ENCODE measurements around the gene CGB8. TPM values are rescaled to one million over a fixed set of nuclear protein-coding genes. Genes with fewer than 3 reads are reported as not detected.

The CGB8 gene
- total and polyA plus RNA-seq, 10 of the 15 experiments (the other 5 are each of a cell fraction or from before 2014, with no cell fraction given) = not detected

- H3K27me3 ChIP-seq (replicated peaks in 1 of 2; ENCODE audit: control insufficient read depth in 2 of 2, insufficient read depth in 2 of 2, low read length in 1 of 2) = no peaks in the 10 kb centered on the region
- H3K4me2 ChIP-seq (ENCODE audit: control insufficient read depth, insufficient read depth) = no peak overlapping the region
- no peak overlapping the region for H2AFZ ChIP-seq (ENCODE audit: control insufficient read depth, low read depth, low read length)
- no peaks in the 10 kb centered on the region for H3K79me2 ChIP-seq (ENCODE audit: control insufficient read depth, insufficient read depth, low read length)
- TF ChIP-seq SRF (IDR thresholded peaks at IDR 0.05; ENCODE audit: low read depth in 2 of 2, low read length in 2 of 2) = no peak
- TF ChIP-seq SIN3A (IDR thresholded peaks at IDR 0.05; ENCODE audit: low read depth, low read length) = no peak
- TF ChIP-seq IKZF2 (IDR thresholded peaks at IDR 0.05) = no peak
- TF ChIP-seq ASH2L (IDR thresholded peaks at IDR 0.05; ENCODE audit: borderline replicate concordance, low read depth) = no peak
- 0 out of 2 replicates have a peak, but pooled peaks have one; percentile 6 for TF ChIP-seq POLR2A (IDR thresholded peaks at IDR 0.05; ENCODE audit: low read depth, low read length)
- TF ChIP-seq ZNF207 (IDR thresholded peaks at IDR 0.05; ENCODE audit: borderline replicate concordance) = no peak
- TF ChIP-seq CREM (IDR thresholded peaks at IDR 0.05; ENCODE audit: low read depth) = no peak
- DNase-seq (ENCODE audit: low read depth, low spot score) = no peak
- in situ Hi-C loops (cut with MboI) = no loop called here
- no peaks in the 10 kb centered on the region for H3K9me3 ChIP-seq (replicated peaks; ENCODE audit: control insufficient read depth, insufficient read depth, low read length)
- intact Hi-C loops (cut with micrococcal nuclease; ENCODE audit: unreplicated experiment) = no loop called here
- peaks cover 0 to 9% of the 10 kb centered on the region in 2 experiments; a peak in 2 of 4 replicates for H3K36me3 ChIP-seq (ENCODE audit: control insufficient read depth in 2 of 2, insufficient read depth in 2 of 2, low read length in 1 of 2)
- POLR2A ChIA-PET = no interaction called here
- no peak overlapping the region for H3K4me3 ChIP-seq
- RAD21 ChIA-PET (ENCODE audit: unreplicated experiment) = no interaction called here
- no peak for ATAC-seq
- no TSS peak for BruUV-seq (replicated peaks)
- FAIRE-seq = no peak
- H3K9ac ChIP-seq (ENCODE audit: control insufficient read depth, insufficient read depth, low read length) = no peak overlapping the region
- CTCF ChIA-PET = no interaction called here
- no peaks in the 10 kb centered on the region for H4K20me1 ChIP-seq (ENCODE audit: control insufficient read depth, insufficient read depth)
- WGBS (ENCODE audit: insufficient coverage, insufficient replicate concordance, low lambda C conversion rate, missing lambda C conversion rate) = 97% methylated on average over 24 of the region's 29 CpGs
- SMC1A ChIA-PET (ENCODE audit: uncharacterized antibody, unreplicated experiment) = no interaction called here
- peaks cover 12% of the 10 kb centered on the region for H3K4me1 ChIP-seq (ENCODE audit: control insufficient read depth, insufficient read depth, low read length)
- no peak overlapping the region for H3K27ac ChIP-seq (ENCODE audit: control insufficient read depth, insufficient read depth)
Measured at GRCh38 chr19:49016067-49016839, 32.7 kb downstream of the CGB8 start.

GRCh38 chr19:49014870-49015255 lies 34.0 kb downstream of the CGB8 start:
- ATAC-seq (no peak), DNase-seq (ENCODE audit: low read depth, low spot score) (no peak), FAIRE-seq (no peak)
- Histone ChIP-seq H2AFZ (ENCODE audit: control insufficient read depth, low read depth, low read length) (no peak overlapping the region), H3K4me1 (ENCODE audit: control insufficient read depth, insufficient read depth, low read length) (peaks cover 5% of the 10 kb centered on the region), H3K27ac (ENCODE audit: control insufficient read depth, insufficient read depth) (no peak overlapping the region), H3K36me3 (ENCODE audit: control insufficient read depth in 2 of 2, insufficient read depth in 2 of 2, low read length in 1 of 2) (peaks cover 3 to 12% of the 10 kb centered on the region in 2 experiments; a peak in 3 of 4 replicates), H3K4me2 (ENCODE audit: control insufficient read depth, insufficient read depth) (no peak overlapping the region), H4K20me1 (ENCODE audit: control insufficient read depth, insufficient read depth) (no peaks in the 10 kb centered on the region), H3K4me3 (no peak overlapping the region), H3K27me3 (replicated peaks in 1 of 2; ENCODE audit: control insufficient read depth in 2 of 2, insufficient read depth in 2 of 2, low read length in 1 of 2) (no peaks in the 10 kb centered on the region), H3K79me2 (ENCODE audit: control insufficient read depth, insufficient read depth, low read length) (no peaks in the 10 kb centered on the region), H3K9me3 (replicated peaks; ENCODE audit: control insufficient read depth, insufficient read depth, low read length) (no peaks in the 10 kb centered on the region), H3K9ac (ENCODE audit: control insufficient read depth, insufficient read depth, low read length) (no peak overlapping the region)
- POLR2A ChIA-PET = no interaction called here
- in situ Hi-C loops (cut with MboI) = no loop called here
- RAD21 ChIA-PET (ENCODE audit: unreplicated experiment) = no interaction called here
- intact Hi-C loops (cut with micrococcal nuclease; ENCODE audit: unreplicated experiment) = no loop called here
- no TSS peak for BruUV-seq (replicated peaks)
- WGBS (ENCODE audit: insufficient coverage, insufficient replicate concordance, low lambda C conversion rate, missing lambda C conversion rate) = 95% methylated on average over 18 of the region's 18 CpGs
- CTCF ChIA-PET = no interaction called here
- SMC1A ChIA-PET (ENCODE audit: uncharacterized antibody, unreplicated experiment) = no interaction called here
- TF ChIP-seq BCLAF1 (IDR thresholded peaks at IDR 0.05) (no peak), SUPT20H (IDR thresholded peaks at IDR 0.05; ENCODE audit: borderline replicate concordance, control insufficient read depth, low read depth, low read length) (no peak), ZNF384 (IDR thresholded peaks at IDR 0.05; ENCODE audit: borderline replicate concordance, low read depth, low read length) (no peak), E4F1 (IDR thresholded peaks at IDR 0.05; ENCODE audit: borderline replicate concordance, partially characterized antibody) (no peak), RB1 (IDR thresholded peaks at IDR 0.05; ENCODE audit: borderline replicate concordance) (no peak), IRF4 (IDR thresholded peaks at IDR 0.05; ENCODE audit: low read depth, low read length) (no peak)

Measured in GM12878 (cell line).